Common myeloid progenitor, CD34-positive (primary cell): ENCODE data around the gene MAPK13.

Experiments used
- CTCF ChIA-PET: fragments of 350-600 bp; sonication (Branson Sonifier 250); formaldehyde crosslinking; loops from one replicate; lab custom pipeline; 2021; ENCODE audit warnings: antibody characterized with exemption; lab: Charles Lee
- POLR2A ChIA-PET: fragments of 350-600 bp; sonication (Branson Sonifier 250); formaldehyde crosslinking; loops from one replicate; lab custom pipeline; 2021; ENCODE audit warnings: antibody characterized with exemption; lab: Charles Lee
- DNase-seq, 3 donors: peaks; one replicate each; pipeline versions ENCODE4 v3.0.0 to v3.0.0-alpha.2; 2013
- H3K27ac ChIP-seq, 2 experiments: 1 replicate in 1 of 2; 2 replicates in 1 of 2; pipeline ENCODE4 v1.7.0; 2013; ENCODE audit warnings: inconsistent platforms in 2 of 2, low read length in 2 of 2, mild to moderate bottlenecking in 2 of 2, low read depth in 1 of 2, moderate library complexity in 1 of 2; ENCODE audit not compliant: severe bottlenecking in 2 of 2, insufficient read depth in 1 of 2, poor library complexity in 1 of 2
- H3K27me3 ChIP-seq, 5 experiments: replicated peaks in 2 of 5; 1 replicate in 3 of 5; 2 replicates in 2 of 5; pipeline versions ENCODE4 v1.6.1 to v1.7.0; 2013; ENCODE audit warnings: low read length in 4 of 5, mild to moderate bottlenecking in 2 of 5, moderate library complexity in 2 of 5, inconsistent platforms in 1 of 5; ENCODE audit not compliant: insufficient read depth in 5 of 5, control insufficient read depth in 4 of 5
- H3K36me3 ChIP-seq, 4 experiments: 1 replicate in 2 of 4; 2 replicates in 2 of 4; pipeline versions ENCODE4 v1.6.1 to v1.7.0; 2013; ENCODE audit warnings: low read length in 3 of 4, control low read depth in 1 of 4, mild to moderate bottlenecking in 1 of 4; ENCODE audit not compliant: control insufficient read depth in 4 of 4, insufficient read depth in 4 of 4
- H3K4me1 ChIP-seq, 4 experiments: 1 replicate in 3 of 4; 2 replicates in 1 of 4; pipeline versions ENCODE4 v1.6.1 to v1.7.1; 2013; ENCODE audit warnings: low read length in 3 of 4, mild to moderate bottlenecking in 3 of 4, control low read depth in 1 of 4, inconsistent platforms in 1 of 4, moderate library complexity in 1 of 4; ENCODE audit not compliant: control insufficient read depth in 4 of 4, insufficient read depth in 4 of 4; ENCODE audit errors: control extremely low read depth in 1 of 4
- H3K4me3 ChIP-seq, 7 experiments: 1 replicate in 4 of 7; 2 replicates in 3 of 7; pipeline versions ENCODE4 v1.5.1 to v1.7.0; 2013; ENCODE audit warnings: mild to moderate bottlenecking in 7 of 7, low read length in 6 of 7, moderate library complexity in 6 of 7, inconsistent platforms in 2 of 7, low read depth in 2 of 7, control low read depth in 1 of 7; ENCODE audit not compliant: insufficient read depth in 4 of 7, control insufficient read depth in 1 of 7; ENCODE audit errors: extremely low read depth in 1 of 7
- H3K9me3 ChIP-seq, 5 experiments: 1 replicate in 4 of 5; 2 replicates in 1 of 5; pipeline versions ENCODE4 v1.6.1 to v1.7.1; 2013; ENCODE audit warnings: low read length in 4 of 5, mild to moderate bottlenecking in 2 of 5, inconsistent platforms in 1 of 5, low read depth in 1 of 5, moderate library complexity in 1 of 5; ENCODE audit not compliant: control insufficient read depth in 4 of 5, insufficient read depth in 2 of 5; ENCODE audit errors: control extremely low read depth in 1 of 5
- WGBS: methylation state at CpG from one replicate; pipeline ENCODE4 v1.1.5; 2013; ENCODE audit not compliant: insufficient coverage; 5-methylcytosine and 5-hydroxymethylcytosine counted together

MAPK13 gene

DNA sequence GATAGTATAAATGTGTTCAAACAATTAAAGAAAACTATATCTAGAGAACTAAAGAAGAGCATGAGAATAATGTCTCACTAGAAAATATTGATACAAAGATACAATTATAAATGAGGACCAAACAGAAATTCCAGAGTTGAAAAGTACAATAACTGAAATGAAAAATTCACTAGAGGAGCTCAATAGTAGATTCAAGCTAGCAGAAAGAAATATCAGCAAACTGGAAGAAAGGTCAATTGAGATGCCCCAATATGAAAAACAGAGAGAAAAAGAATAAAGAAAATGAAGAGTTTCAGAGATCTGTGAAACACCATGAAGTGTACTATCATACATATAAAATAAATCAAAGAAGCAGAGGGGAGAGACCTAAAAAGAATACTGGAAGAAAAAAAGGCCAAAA is 48.2 kb downstream of the MAPK13 start:
- Histone ChIP-seq H3K4me3 (no peak overlapping the region), H3K4me1 (no peaks in the 10 kb centered on the region), H3K36me3 (no peaks in the 10 kb centered on the region), H3K27ac (no peak overlapping the region), H3K9me3 (peaks cover 0 to 27% (median 4%) of the 10 kb centered on the region in 5 experiments), H3K27me3 (no peaks in the 10 kb centered on the region)
- ChIA-PET CTCF (interaction anchor here (1.4 kb wide), 1 partner anchor 23 kb away, joined by 3 read pairs; no protein-coding TSS in a partner anchor), POLR2A (no interaction called here)
- no peak for DNase-seq

DNA sequence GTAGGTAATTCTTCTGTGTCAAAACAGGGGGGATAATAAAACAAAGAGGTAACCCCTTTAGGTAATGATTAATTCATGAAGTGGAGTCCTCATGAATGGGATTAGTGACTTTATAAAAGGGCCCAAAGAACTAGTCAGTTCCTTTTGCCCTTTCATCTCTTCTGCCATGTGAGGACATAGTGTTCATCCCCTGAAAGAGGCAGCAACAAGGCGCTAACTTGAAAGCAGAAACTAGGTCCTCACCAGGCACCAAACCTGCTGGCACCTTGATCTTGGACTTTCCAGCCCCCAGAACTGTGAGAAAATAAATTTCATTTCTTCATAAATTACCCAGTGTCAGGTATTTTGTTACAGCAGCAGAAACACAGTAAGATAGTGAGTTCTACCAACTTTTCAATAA is 49.8 kb downstream of the MAPK13 start:
- no peaks in the 10 kb centered on the region for H3K4me1 ChIP-seq
- 80% methylated on average over 1 of the region's 1 CpG for WGBS
- H3K27ac ChIP-seq, result no peak overlapping the region
- ChIA-PET CTCF (no interaction called here), POLR2A (no interaction called here)
- no peak for DNase-seq
- peaks cover 0 to 27% (median 4%) of the 10 kb centered on the region in 5 experiments for H3K9me3 ChIP-seq
- H3K4me3 ChIP-seq, result no peak overlapping the region
- no peaks in the 10 kb centered on the region for H3K36me3 ChIP-seq
- H3K27me3 ChIP-seq, result no peaks in the 10 kb centered on the region

DNA sequence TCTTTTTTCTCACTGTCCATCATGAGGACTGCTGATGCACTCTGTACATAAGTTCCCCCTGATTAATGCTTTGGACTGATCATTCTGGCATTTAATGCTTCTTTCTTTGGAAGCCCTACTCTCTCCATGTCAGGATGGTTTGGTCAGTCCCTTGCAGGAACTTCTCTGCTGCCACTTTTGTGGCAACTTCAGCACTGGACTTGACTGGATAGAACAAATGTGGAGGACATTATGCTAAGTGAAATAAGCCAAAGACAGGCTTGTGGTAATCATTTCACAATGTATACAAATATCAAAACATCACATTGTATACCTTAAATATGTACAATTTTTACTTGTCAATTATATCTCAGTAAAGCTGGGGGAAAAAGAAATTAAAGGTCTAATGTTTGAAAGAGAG is 54.0 kb downstream of the MAPK13 start:
- Histone ChIP-seq H3K4me1 (peaks cover 5 to 8% (median 6%) of the 10 kb centered on the region in 4 experiments), H3K9me3 (peaks cover 0 to 8% (median 3%) of the 10 kb centered on the region in 5 experiments), H3K27ac (no peak overlapping the region), H3K4me3 (no peak overlapping the region), H3K27me3 (no peaks in the 10 kb centered on the region), H3K36me3 (no peaks in the 10 kb centered on the region)
- CTCF ChIA-PET, result interaction anchor here (1.2 kb wide), 1 partner anchor 128 kb away, joined by 4 read pairs; no protein-coding TSS in a partner anchor
- POLR2A ChIA-PET, result no interaction called here
- no peak for DNase-seq

GRCh38 chr6:36186199-36186598 is 55.9 kb downstream of the MAPK13 start:
- WGBS, result 100% methylated on average over 2 of the region's 2 CpGs
- no peak overlapping the region for H3K27ac ChIP-seq
- ChIA-PET CTCF (no interaction called here), POLR2A (no interaction called here)
- no peaks in the 10 kb centered on the region for H3K36me3 ChIP-seq
- no peak for DNase-seq
- no peak overlapping the region for H3K4me3 ChIP-seq
- H3K4me1 ChIP-seq, result peaks cover 5 to 8% (median 6%) of the 10 kb centered on the region in 4 experiments
- H3K9me3 ChIP-seq, result peaks cover 0 to 8% (median 0%) of the 10 kb centered on the region in 5 experiments
- no peaks in the 10 kb centered on the region for H3K27me3 ChIP-seq

GRCh38 chr6:36187446-36187845 is 57.1 kb downstream of the MAPK13 start:
- no peak overlapping the region for H3K4me3 ChIP-seq
- peak in 2 of 3 donors; percentile 28 to 48 for DNase-seq
- ChIA-PET POLR2A (no interaction called here), CTCF (no interaction called here)
- H3K27me3 ChIP-seq, result no peaks in the 10 kb centered on the region
- peaks cover 0 to 5% (median 0%) of the 10 kb centered on the region in 5 experiments for H3K9me3 ChIP-seq
- peaks cover 5 to 8% (median 6%) of the 10 kb centered on the region in 4 experiments for H3K4me1 ChIP-seq
- no peaks in the 10 kb centered on the region for H3K36me3 ChIP-seq
- no CpG with 5 or more reads among the region's 2 CpGs for WGBS
- H3K27ac ChIP-seq, result no peak overlapping the region
